RWPE1 (cell line): ENCODE data around the gene PRRG2.

ENCODE experiments used
- CTCF ChIA-PET: fragments of 350-600 bp; sonication (Branson Sonifier 250); formaldehyde crosslinking; extraction: SDS; loops from one replicate; lab custom pipeline; 2021; lab: Yijun Ruan, JAX
- POLR2A ChIA-PET: fragments of 400-600 bp; formaldehyde crosslinking; extraction: SDS; loops from one replicate; lab custom pipeline; 2020; ENCODE audit warnings: antibody characterized with exemption; ENCODE audit not compliant: low non-redundant PET; lab: Yijun Ruan, JAX
- DNase-seq: peaks from one replicate; pipeline ENCODE4 v3.0.0; 2012; ENCODE audit warnings: low spot score
- H3K27ac ChIP-seq: fragments of 450-650 bp; 2 replicates; pipeline ENCODE4 v1.5.1; 2017
- TF ChIP-seq, protein P1 (sequence below): fragments of 450-650 bp; conservative IDR thresholded peaks from 2 replicates; pipeline ENCODE4 v1.5.1; 2017; ENCODE audit warnings: low read depth, mild to moderate bottlenecking

Gene PRRG2

DNA sequence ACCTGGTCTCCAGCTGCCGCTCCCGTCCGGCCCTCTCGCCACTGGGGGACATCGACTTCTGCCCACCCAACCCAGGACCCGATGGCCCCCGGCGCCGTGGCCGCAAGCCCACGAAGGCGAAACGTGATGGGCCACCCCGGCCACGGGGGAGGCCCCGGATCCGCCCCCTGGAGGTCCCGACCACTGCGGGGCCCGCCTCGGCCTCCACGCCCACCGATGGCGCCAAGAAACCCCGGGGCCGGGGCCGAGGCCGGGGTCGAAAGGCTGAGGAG, 16.5 kb downstream of the PRRG2 start:
- ChIA-PET POLR2A (no interaction called here), CTCF (no interaction called here)
- TF ChIP-seq, protein P1, sequence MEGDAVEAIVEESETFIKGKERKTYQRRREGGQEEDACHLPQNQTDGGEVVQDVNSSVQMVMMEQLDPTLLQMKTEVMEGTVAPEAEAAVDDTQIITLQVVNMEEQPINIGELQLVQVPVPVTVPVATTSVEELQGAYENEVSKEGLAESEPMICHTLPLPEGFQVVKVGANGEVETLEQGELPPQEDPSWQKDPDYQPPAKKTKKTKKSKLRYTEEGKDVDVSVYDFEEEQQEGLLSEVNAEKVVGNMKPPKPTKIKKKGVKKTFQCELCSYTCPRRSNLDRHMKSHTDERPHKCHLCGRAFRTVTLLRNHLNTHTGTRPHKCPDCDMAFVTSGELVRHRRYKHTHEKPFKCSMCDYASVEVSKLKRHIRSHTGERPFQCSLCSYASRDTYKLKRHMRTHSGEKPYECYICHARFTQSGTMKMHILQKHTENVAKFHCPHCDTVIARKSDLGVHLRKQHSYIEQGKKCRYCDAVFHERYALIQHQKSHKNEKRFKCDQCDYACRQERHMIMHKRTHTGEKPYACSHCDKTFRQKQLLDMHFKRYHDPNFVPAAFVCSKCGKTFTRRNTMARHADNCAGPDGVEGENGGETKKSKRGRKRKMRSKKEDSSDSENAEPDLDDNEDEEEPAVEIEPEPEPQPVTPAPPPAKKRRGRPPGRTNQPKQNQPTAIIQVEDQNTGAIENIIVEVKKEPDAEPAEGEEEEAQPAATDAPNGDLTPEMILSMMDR: no peak
- DNase-seq: no peak
- no peak overlapping the region for H3K27ac ChIP-seq

DNA sequence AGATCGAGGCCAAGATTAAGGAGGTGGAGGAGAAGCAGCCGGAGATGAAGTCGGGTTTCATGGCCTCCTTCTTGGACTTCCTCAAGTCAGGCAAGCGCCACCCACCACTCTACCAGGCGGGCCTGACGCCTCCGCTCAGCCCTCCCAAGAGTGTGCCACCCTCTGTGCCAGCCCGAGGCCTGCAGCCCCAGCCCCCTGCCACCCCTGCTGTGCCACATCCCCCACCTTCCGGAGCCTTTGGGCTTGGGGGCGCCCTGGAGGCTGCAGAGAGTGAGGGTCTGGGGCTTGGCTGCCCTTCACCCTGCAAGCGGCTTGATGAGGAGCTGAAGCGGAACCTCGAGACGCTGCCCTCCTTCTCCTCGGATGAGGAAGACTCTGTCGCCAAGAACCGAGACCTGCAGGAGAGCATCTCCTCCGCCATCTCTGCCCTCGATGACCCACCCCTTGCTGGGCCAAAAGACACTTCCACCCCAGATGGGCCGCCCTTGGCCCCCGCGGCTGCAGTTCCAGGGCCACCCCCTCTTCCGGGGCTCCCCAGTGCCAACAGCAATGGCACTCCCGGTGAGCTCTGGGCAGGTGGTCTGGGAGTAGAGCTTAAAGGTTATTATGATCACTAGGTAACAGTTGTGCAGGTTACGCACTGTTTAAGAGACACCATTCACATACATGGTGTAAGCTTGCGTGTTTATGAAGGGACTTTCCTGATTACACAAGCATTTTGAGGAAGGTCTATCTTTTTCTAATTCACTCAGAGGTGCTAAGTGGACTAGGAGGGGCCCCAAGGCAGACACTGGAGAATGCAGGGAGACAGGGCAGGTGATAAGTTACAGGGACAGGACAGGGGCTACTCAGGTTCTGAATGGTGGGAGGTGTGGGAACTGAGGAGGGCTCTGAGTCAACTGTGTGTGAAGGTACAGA, 18.5 kb downstream of the PRRG2 start:
- no peak for DNase-seq
- TF ChIP-seq, protein P1: no peak
- H3K27ac ChIP-seq: peak overlapping the region; percentile 15
- ChIA-PET POLR2A (no interaction called here), CTCF (no interaction called here)

- ChIA-PET CTCF (interaction anchor here (0.6 kb wide), 1 partner anchor 94 kb away, joined by 3 read pairs; no protein-coding TSS in a partner anchor), POLR2A (no interaction called here)
- no peak for DNase-seq
These were observed 20.4 kb downstream of the PRRG2 start for GRCh38 chr19:49601482-49602038.

DNA sequence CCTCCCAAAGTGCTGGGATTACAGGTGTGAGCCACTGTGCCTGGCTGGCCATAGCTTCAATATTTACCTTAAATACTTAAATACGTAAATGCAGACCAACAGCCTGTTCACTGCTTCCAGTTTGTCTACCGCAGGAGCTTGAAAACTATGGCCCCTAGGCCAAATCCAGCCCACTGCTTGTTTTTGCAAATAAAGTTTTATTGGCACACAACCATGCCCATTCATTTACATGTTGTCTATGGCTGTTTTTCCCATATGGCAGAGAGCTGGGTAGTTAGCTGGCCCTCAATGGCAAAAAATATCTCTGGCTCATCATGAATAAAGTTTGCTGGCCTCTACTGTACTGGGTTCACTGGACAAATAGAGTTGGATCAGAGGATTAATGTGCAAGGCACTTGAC, 21.7 kb downstream of the PRRG2 start:
- DNase-seq: no peak
- TF ChIP-seq, protein P1: no peak
- CTCF ChIA-PET: no interaction called here
- H3K27ac ChIP-seq: no peak overlapping the region
- POLR2A ChIA-PET: no interaction called here

More at GRCh38 chr19:49601482-49602038, 20.4 kb downstream of the PRRG2 start:
- TF ChIP-seq, protein P1: no peak
- H3K27ac ChIP-seq: no peak overlapping the region

- DNase-seq: no peak
- TF ChIP-seq, protein P1: no peak
- H3K27ac ChIP-seq: peak overlapping the region; percentile 36
- ChIA-PET POLR2A (no interaction called here), CTCF (no interaction called here)
These were observed 24.5 kb downstream of the PRRG2 start for GRCh38 chr19:49605605-49606004.

DNA sequence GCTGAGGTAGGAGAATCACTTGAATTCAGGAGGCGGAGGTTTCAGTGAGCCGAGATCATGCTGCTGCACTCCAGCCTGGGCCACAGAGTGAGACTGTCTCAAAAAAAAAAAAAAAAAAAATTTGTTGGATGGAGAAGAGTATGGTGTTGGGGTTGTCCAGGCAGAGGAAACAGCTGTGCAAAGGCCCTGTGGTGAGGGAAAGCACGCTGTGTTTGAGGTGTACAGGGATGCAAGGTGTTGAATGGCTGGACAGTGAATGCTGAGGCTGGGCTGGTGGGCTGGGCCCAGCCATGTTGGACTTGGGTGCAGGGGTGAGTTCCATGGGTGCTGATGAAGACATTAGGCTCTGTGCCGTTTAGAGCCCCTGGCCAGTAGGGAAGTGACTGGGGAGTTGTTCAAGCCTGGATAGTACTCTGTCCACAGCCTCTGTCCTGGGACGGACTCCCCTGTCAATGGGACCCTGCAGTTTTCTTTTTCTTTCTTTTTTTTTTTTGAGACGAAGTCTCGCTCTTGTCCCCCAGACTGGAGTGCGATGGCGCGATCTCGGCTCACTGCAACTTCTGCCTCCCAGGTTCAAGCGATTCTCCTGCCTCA, 28.5 kb downstream of the PRRG2 start:
- DNase-seq: no peak
- H3K27ac ChIP-seq: 0 out of 2 replicates have a peak overlapping the region, but pooled peaks have one; percentile 11
- TF ChIP-seq, protein P1: no peak
- CTCF ChIA-PET: no interaction called here
- POLR2A ChIA-PET: no interaction called here
